ENCODE results near the gene SLC12A2.

The SLC12A2 gene

DNA sequence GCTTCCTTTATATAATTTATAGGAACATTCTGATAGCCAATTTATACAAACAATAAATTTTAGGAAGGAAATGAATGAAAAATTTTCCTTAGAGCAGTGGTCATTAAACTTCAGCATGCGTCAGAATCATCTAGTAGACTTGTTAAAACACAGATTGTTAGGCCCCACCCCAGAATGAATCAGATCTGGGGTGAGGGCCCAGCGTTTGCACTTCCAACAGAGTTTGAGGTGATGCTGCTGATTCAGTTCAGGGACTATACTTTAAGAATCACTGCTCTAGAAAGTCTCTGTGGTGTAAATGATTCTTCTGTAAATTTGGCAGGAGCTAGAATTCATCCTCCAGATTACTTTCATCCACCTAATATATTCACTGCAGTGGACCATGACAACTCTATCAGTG is 80.4 kb downstream of the SLC12A2 start:
- in situ Hi-C loops (cut with HindIII; ENCODE audit: low sequenced_read_pairs), result no loop called here

DNA sequence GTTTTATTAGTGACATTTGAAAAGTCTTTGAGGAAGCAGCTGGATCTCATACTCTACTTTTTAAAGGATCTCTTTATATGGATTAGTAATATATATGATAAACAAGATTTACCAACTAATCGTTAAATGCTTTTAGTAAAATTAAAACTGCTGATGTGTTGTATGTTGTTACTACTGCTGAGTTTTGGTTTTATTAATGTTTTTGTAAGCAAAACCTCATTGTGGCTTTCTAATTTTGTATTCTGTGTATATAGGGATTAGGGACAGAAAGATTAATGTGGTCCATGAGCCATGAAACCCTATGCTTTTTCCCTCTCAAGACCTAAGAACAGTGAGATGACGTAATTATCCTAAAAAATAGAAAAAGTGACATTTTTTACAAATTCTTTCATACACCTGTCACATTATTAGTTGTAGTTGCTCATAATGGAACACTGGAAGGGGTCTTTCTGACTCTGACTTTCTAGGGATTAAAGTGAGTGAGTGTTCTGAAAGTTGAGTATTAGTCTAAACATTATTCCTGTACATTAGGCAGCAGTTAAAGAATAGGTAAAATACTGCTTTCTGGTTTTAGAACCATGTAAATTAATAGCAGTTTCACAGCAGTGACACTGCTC is 85.9 kb downstream of the SLC12A2 start:
- in situ Hi-C loops (cut with HindIII; ENCODE audit: low sequenced_read_pairs), result no loop called here

DNA sequence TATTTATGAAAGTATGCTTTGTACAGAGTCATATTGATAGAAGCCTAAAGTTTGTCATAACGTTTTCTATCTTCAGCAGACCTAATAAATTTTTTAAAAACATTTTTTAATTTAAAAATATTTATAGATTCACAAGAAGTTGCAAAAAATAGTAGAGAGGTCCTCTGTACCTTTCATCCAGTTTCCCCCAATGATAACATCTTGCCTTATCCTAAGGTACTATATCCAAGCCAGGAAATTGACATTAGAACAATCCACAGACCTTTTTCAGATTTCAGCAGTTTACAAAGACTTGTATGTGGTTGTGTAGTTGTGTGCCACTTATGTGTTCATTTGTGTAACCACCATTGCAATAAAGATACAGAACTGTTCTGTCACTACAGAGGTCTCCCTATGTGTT is 88.5 kb downstream of the SLC12A2 start:
- in situ Hi-C loops (cut with HindIII; ENCODE audit: low sequenced_read_pairs), result no loop called here

- in situ Hi-C loops (cut with HindIII; ENCODE audit: low sequenced_read_pairs), result no loop called here
These were observed 91.4 kb downstream of the SLC12A2 start for GRCh38 chr5:128174951-128175350.

DNA sequence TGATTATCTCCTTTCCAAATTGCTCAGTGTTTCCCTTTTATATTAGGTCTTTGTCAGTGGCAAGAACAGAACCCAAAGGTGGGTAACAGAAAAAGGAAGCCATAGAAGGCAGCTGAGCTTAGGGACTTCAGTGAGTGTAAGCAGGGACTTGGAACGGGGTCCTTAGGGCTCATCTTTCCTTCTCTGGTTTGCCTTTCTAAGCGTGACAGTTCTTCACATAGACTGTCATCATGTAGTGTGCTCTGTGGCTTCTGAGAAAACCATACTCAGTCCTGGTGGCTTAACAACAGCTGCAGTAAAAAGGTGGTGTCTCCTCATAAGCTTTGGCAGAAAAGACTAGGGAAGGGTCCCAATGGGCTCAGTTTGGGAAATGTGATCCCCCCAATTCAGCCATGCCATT is 108.8 kb downstream of the SLC12A2 start:
- in situ Hi-C loops (cut with HindIII; ENCODE audit: low sequenced_read_pairs), result no loop called here

DNA sequence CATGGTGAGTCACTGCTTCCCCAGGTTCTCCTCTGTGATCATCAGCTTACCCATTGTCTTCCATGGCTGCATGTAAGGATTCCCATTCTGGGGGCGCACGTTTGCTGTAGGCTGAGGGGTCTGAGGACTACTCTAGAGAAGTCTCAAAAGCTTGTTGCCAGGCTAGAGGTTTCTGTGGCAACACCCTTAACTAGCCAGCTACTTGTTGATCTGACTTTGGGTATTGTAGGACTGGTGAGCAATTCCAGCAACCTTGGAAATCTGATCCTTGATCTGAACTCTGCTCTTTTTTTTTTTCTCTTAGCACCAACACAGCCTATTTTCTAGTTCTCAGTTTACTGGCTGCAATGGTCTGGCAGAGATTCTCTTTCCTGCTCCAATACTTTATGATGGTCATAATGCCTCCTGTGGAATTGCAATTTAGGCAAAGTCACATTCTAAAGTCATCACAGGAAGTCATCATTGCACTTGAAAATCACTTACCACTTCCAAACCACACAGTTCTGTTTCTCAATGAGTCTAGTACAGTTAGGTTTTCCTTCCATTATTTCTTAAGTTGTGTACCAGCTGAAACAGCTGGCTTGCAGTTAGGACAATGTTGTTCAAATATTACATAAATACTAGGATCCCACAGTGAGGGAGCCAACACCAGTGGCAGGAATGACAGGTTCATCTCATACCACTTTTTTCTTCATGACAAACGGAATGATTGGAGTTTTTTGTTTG is 110.3 kb downstream of the SLC12A2 start:
- in situ Hi-C loops (cut with HindIII; ENCODE audit: low sequenced_read_pairs), result no loop called here

DNA sequence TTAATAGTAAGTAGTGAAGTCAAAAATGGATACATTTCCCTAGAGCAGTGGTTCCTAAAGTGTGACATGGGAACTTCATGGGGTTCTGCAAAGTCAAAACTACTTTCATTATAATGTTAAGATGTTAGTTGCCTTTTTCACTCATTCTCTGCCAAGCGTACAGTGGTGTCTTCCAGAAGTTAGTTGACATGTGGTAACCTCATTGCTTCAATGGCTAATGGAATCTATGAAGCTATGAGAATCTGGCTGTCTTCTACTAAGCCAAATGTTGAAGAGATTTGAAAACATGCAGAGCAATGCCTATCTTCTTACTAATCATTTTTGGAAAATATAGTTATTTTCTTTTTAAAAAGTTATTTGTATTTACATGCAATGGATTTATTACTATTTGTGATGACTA is 111.8 kb downstream of the SLC12A2 start:
- in situ Hi-C loops (cut with HindIII; ENCODE audit: low sequenced_read_pairs), result no loop called here

DNA sequence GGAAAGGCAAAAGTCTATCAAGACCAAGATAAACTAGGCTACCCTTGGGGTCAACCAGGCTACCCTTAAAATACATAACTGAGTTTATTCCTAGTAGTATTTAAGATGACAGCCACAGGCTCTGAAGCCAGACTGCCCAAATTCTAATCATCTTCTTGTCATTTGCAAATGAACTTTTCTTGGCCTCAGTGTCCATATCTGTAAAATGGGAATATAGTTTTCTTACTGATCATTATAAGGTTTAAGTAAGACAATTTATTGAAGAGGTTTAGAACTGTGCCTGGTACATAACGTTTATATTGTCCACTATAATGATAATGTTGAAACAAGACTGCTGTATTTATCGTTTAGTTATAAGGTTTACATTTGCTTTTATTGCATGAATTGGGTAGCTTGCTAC is 112.5 kb downstream of the SLC12A2 start:
- in situ Hi-C loops (cut with HindIII; ENCODE audit: low sequenced_read_pairs), result no loop called here

- in situ Hi-C loops (cut with HindIII; ENCODE audit: low sequenced_read_pairs), result no loop called here
These were observed 113.2 kb downstream of the SLC12A2 start for GRCh38 chr5:128196791-128197190.

DNA sequence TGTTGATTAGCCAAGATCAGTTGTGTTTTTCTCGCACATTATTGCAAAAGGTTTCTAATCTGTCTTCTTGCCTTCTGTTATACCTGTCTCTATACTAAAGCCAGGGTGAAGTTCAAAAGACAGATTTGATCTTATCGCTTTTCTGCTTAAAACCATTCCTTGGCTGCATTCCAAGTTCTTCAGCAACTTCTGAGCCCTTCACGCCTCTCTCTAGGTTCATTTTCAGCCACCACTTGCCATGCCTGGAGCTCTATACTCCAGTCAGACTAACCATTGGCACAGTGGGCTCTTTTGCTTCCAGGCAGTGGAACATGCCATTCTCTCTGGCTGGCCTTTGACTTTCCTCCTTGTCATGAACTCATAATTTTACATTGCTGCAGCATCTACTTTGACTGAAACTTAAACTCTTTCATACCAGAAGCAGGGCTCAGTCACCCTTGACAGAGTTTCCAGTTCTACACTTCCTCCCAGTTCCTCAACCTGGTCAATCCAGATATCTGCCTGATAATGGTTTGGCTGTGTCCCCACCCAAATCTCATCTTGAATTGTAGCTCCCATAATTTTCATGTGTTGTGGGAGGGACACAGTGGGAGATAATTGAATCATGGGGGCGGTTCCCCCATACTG is 114.4 kb downstream of the SLC12A2 start:
- in situ Hi-C loops (cut with HindIII; ENCODE audit: low sequenced_read_pairs), result no loop called here

DNA sequence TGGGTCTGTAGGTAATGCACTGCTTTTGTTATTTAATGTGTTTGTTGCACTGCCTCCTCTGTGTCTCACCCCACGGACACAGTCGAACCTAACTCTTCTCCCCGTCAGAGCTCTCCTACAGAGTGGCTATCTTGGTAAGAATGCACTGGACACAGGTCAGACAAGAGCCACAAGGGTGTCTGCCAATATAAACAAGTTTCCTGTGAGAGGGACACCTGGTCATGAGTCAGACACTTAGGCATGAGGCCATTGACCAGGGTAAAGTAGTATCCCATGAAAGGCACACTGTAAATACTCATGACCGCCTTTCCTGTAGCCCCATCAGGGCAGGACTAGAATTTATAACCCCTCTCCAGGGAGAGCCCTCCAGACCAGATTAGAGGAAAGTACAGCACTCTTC is 115.5 kb downstream of the SLC12A2 start:
- in situ Hi-C loops (cut with HindIII; ENCODE audit: low sequenced_read_pairs), result no loop called here

DNA sequence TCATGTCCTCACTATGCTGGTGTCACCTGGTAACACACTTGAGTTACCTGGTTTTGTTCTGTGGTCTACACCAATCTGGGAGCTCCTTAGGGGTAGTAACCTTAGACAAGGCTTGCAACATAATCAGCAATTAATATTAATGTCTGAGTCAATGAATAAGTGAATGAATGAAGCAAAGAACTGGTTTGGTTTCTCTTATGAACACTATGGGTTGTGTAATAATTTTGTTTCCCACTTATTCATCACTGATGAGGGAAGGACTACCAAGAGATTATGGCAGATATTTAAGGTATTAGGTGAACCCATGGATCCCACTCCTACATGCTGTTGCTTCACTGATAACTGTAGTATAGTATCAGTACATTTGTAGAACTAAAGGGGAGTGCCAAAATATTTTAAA is 116.0 kb downstream of the SLC12A2 start:
- in situ Hi-C loops (cut with HindIII; ENCODE audit: low sequenced_read_pairs), result no loop called here

- in situ Hi-C loops (cut with HindIII; ENCODE audit: low sequenced_read_pairs), result no loop called here
These were observed 117.7 kb downstream of the SLC12A2 start for GRCh38 chr5:128201065-128201926.

GRCh38 chr5:128202320-128202719 is 118.8 kb downstream of the SLC12A2 start:
- in situ Hi-C loops (cut with HindIII; ENCODE audit: low sequenced_read_pairs), result no loop called here

GRCh38 chr5:128208436-128208835 is 124.9 kb downstream of the SLC12A2 start:
- in situ Hi-C loops (cut with HindIII; ENCODE audit: low sequenced_read_pairs), result no loop called here

- in situ Hi-C loops (cut with HindIII; ENCODE audit: low sequenced_read_pairs), result no loop called here
These were observed 128.7 kb downstream of the SLC12A2 start for GRCh38 chr5:128212191-128212806.

- in situ Hi-C loops (cut with HindIII; ENCODE audit: low sequenced_read_pairs), result no loop called here
These were observed 129.8 kb downstream of the SLC12A2 start for GRCh38 chr5:128213340-128213739.

GRCh38 chr5:128213833-128214232 is 130.3 kb downstream of the SLC12A2 start:
- in situ Hi-C loops (cut with HindIII; ENCODE audit: low sequenced_read_pairs), result no loop called here

- in situ Hi-C loops (cut with HindIII; ENCODE audit: low sequenced_read_pairs), result no loop called here
These were observed 132.7 kb downstream of the SLC12A2 start for GRCh38 chr5:128216285-128216684.

GRCh38 chr5:128216860-128217531 is 133.4 kb downstream of the SLC12A2 start:
- in situ Hi-C loops (cut with HindIII; ENCODE audit: low sequenced_read_pairs), result no loop called here
